GM12801 (cell line): Measurements from ENCODE around the gene ASTN2.

Experiments
- TF ChIP-seq, protein P1 (sequence below): IDR thresholded peaks from one replicate; pipeline ENCODE4 v1.5.1; 2011; ENCODE audit warnings: control low read depth; ENCODE audit not compliant: insufficient read length; ENCODE audit errors: extremely low read depth

ASTN2 gene

DNA sequence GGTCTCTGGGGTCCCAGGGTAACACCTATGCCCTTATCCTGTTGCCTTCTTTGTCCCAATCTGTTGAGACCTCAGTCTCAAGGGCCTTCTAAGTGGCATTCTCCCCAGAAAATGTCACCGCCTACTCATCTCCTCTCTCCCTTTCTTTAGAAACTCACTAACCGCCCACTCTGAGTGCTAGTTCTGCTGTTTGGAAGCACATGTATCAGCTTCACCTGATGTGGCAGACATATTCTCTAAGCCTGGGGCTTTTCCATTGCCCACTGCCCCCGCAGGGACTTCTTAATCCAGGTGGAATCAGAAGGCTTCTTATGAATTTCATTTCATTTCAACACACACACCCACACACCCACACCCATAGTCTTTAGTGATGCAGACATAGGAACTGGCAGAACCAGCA, 165.1 kb downstream of the ASTN2 start:
- TF ChIP-seq, protein P1, sequence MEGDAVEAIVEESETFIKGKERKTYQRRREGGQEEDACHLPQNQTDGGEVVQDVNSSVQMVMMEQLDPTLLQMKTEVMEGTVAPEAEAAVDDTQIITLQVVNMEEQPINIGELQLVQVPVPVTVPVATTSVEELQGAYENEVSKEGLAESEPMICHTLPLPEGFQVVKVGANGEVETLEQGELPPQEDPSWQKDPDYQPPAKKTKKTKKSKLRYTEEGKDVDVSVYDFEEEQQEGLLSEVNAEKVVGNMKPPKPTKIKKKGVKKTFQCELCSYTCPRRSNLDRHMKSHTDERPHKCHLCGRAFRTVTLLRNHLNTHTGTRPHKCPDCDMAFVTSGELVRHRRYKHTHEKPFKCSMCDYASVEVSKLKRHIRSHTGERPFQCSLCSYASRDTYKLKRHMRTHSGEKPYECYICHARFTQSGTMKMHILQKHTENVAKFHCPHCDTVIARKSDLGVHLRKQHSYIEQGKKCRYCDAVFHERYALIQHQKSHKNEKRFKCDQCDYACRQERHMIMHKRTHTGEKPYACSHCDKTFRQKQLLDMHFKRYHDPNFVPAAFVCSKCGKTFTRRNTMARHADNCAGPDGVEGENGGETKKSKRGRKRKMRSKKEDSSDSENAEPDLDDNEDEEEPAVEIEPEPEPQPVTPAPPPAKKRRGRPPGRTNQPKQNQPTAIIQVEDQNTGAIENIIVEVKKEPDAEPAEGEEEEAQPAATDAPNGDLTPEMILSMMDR = no peak

DNA sequence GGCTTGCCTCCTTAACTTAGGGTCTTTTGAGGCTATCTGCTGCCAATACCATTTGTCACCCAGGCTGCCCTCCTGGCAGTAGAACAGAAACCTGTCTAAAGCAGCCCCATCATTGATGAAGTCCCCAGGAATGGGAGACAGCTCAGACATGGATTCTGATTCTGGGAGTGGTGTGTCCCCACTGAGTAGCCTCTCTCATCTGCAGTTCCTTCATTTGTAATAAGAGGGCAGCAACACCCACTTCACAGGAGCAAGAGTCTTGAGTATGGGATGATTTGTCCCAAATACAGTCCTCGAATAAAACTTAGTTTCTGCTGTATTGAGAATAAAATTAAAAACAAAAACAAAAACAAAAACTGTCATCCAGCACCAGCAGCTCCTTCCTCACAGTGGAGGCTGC, 167.6 kb downstream of the ASTN2 start:
- TF ChIP-seq, protein P1 = no peak

DNA sequence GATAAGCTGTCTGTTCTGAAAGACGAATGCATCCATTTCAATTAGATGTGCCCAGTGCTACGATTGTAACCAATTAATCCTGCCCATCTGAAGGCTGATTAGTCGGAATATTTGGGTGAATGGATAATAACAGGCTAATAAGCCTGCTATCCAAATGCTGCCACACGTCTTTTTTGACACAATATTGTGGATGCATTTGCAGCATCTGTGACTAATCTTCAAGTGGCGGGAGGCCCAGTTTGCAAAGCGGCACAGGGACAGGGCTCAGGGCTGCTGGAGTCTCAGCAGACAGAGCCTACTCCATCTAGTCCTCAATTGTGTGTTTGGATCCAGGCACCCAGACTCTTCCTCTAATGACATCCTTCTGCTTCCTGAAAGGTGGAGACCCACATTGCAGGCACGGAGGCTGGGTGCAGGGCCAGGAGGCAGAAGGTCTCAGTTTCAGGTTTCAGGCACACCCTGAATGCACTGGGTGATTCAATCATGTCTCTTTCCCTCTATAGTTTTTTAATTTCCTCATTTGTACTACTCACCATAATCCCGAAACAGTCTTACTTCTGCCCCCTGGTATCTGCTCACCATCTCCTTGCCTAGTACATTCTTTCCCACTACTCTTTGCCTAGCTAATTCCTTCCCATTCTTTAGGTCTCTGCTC, 169.6 kb downstream of the ASTN2 start:
- TF ChIP-seq, protein P1 = no peak

DNA sequence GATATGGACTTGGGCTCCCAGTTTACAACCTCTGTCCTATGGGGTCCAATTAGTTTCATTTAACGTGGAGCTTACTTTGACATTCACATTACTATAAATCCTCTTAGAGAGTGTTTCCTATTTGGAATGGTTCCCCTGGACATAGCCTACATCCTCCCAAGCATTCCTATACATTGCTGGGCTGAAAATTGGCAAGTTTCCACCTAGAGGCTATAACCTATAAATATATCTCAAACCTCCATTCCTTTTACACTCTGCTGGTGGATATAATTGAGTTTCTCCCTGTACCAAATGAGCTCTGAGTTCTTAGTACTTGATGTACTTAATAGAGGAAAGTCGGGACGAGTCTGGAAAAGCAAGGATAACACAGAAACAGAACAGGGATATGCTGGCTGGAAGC, 172.8 kb downstream of the ASTN2 start:
- TF ChIP-seq, protein P1 = no peak

DNA sequence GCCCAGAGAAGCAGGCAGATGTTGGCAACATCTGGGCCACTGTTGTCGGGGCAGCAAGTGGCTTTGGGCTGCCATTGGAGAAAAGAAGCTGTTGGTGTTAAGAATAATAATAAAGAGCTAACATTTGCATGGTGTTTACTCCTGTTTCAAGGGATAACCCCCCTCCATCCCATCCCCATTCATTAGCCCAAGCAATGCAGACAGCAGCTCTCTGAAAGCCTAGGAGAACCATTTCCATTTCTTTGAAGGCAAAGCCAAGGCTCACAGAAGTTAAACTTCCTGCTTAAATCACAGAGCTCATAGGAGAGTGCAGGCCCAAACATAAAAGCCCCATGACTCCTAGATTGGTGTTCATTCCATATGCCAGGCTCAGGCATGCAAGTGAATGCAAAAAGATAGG, 175.4 kb downstream of the ASTN2 start:
- TF ChIP-seq, protein P1 = no peak

DNA sequence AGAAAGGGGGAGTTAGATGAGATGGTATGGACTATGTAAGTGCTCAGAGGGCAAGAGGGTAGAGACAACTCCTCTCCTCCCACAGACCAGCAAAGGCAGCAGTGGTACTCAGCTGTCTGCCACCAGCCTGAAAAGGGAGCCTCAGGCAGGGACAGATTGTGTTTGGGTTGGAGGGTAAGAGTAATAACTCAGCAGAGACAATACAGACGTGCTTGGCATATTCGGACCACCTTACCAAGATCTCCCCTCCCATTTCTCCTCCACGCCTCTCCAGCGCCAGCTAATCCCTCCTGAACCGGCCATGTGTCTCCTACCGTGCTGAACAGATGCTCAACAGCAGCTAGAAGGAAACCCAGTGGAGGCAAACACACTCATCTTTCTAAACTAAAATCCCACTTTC, 180.8 kb downstream of the ASTN2 start:
- TF ChIP-seq, protein P1 = no peak

DNA sequence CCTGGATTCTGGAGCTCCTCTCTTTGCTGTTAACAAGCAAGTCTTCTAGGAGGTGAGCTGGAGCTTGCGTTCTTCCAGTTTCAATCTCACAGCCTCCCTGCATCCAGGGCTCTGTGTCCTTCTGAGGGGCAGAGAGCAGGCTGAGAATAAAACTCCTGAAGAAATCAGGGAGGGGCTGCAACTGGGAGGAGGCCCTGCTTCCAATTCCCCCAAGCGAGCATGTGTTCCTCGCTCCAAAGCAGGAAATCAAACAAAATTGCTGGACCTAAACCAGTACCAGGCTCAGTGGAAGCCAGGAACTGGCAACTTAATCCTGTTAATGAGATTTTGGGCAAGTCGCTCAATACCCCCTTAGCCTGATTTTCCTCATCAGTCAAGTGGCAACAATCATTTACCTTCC, 181.8 kb downstream of the ASTN2 start:
- TF ChIP-seq, protein P1 = no peak

DNA sequence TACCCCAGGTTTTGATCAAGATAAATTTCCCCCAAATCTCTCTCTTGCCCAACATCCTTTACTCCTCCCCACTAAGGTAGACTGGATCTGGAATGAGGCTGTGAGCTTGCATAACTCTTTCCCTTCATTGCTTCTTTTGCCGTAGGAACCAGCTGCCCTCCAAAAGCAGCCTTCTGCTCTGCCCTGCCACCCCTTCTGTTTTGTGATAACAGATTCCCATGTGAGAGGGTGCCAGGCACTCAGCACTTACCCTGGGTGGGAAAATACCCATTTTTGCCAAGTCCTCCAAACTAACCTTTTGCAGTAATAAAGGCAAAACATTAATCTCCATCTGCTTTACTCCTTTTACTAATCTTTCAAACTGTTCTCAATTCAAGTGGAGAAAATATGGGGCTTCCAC, 182.6 kb downstream of the ASTN2 start:
- TF ChIP-seq, protein P1 = no peak
